SH-SY5Y (cell line): ENCODE results near the gene MLF1.

Source experiments
- GATA2 ChIP-seq: IDR thresholded peaks from 2 replicates; pipeline ENCODE4 v1.6.1; 2011; ENCODE audit warnings: mild to moderate bottlenecking, low read depth, low read length
- GATA3 ChIP-seq: IDR thresholded peaks from 2 replicates; pipeline ENCODE4 v1.6.1; 2011; ENCODE audit warnings: low read depth, mild to moderate bottlenecking, low read length, moderate library complexity

DNA sequence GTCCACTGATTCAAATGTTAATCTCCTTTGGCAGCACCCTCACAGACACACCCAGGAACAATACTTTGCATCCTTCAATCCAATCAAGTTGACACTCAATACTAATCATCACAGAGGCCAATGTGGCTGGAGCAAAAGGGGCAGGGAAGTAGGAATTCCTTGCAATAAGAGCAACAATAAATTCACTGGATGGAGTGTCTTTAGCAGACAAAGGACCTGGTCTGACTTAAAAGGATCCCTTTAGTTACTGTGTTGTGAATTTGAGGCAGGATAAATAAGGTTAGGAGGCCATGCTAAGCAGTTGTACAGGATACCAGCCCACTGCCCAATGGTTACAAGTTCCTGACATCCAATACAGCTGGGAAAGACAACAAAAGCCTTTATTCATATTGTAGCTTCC, 61.0 kb downstream of the MLF1 start:
- TF ChIP-seq GATA2 (no peak), GATA3 (no peak)
